GM03348 (cell line): ENCODE measurements around the gene RNF151.
"Not testable (repeated sequence)": the region's sequence is repeated elsewhere in the genome, so short reads cannot be mapped to it uniquely, and the experiment has no call there.

Experiments used
- DNase-seq: peaks from one replicate; pipeline ENCODE4 v3.0.0; 2012; ENCODE audit warnings: low spot score

RNF151 gene

GRCh38 chr16:2009164-2009711 is 42.6 kb downstream of the RNF151 start:
- no peak for DNase-seq

GRCh38 chr16:2009791-2010510 is 43.3 kb downstream of the RNF151 start, which contains the start of gene ZNF598:
TSS of gene ZNF598 (minus strand) at chr16:2009821.
- peak; percentile 96 for DNase-seq

- not testable (repeated sequence) for DNase-seq
These were observed 45.1 kb downstream of the RNF151 start for GRCh38 chr16:2011726-2012125.

GRCh38 chr16:2013527-2013926 is 46.9 kb downstream of the RNF151 start:
- no peak for DNase-seq

- DNase-seq, result no peak
These were observed 48.7 kb downstream of the RNF151 start for GRCh38 chr16:2015117-2015946.

- no peak for DNase-seq
These were observed 49.2 kb downstream of the RNF151 start for GRCh38 chr16:2015947-2016208.

- no peak for DNase-seq
These were observed 49.8 kb downstream of the RNF151 start for GRCh38 chr16:2016407-2016922.
